Mesodermal cell (in vitro differentiated cells): ENCODE measurements around the gene ANTXR1. TPM values are rescaled to one million over a fixed set of nuclear protein-coding genes. Genes with fewer than 3 reads are reported as not detected.

ENCODE experiments used
- H3K27ac ChIP-seq: 2 replicates; pipeline ENCODE4 v1.7.0; 2013; ENCODE audit warnings: mild to moderate bottlenecking, low read depth, low read length, moderate library complexity; ENCODE audit not compliant: severe bottlenecking
- H3K36me3 ChIP-seq: 2 replicates; pipeline ENCODE4 v1.7.1; 2013; ENCODE audit warnings: mild to moderate bottlenecking, low read length, moderate library complexity; ENCODE audit not compliant: control insufficient read depth, insufficient read depth
- H3K4me1 ChIP-seq: one replicate; pipeline ENCODE4 v1.7.1; 2013; ENCODE audit warnings: mild to moderate bottlenecking, low read length; ENCODE audit not compliant: insufficient read depth, control insufficient read depth, poor library complexity, severe bottlenecking
- H3K4me3 ChIP-seq: 2 replicates; pipeline ENCODE4 v1.7.0; 2013; ENCODE audit warnings: low read length, control low read depth, mild to moderate bottlenecking; ENCODE audit not compliant: insufficient read depth, poor library complexity, severe bottlenecking; ENCODE audit errors: extremely low read depth
- H3K9me3 ChIP-seq: 2 replicates; pipeline ENCODE4 v1.7.1; 2013; ENCODE audit warnings: mild to moderate bottlenecking, low read length, moderate library complexity; ENCODE audit not compliant: control insufficient read depth
- WGBS, 2 experiments: methylation state at CpG; one replicate each; pipeline ENCODE4 v1.1.5; 2013; ENCODE audit warnings: missing lambda C conversion rate in 2 of 2; ENCODE audit not compliant: insufficient coverage in 2 of 2; 5-methylcytosine and 5-hydroxymethylcytosine counted together
- polyA plus RNA-seq, 2 experiments: library from polyadenylated mRNA; stranded (reverse); fragments of 50-300 nt; gene quantifications; one replicate each; pipeline ENCODE4 v1.2.3, GENCODE V29; 2013

The ANTXR1 gene
- 138 TPM for polyA plus RNA-seq (2013, experiment 1 of 2)
- 144 TPM for polyA plus RNA-seq (2013, experiment 2 of 2)

DNA sequence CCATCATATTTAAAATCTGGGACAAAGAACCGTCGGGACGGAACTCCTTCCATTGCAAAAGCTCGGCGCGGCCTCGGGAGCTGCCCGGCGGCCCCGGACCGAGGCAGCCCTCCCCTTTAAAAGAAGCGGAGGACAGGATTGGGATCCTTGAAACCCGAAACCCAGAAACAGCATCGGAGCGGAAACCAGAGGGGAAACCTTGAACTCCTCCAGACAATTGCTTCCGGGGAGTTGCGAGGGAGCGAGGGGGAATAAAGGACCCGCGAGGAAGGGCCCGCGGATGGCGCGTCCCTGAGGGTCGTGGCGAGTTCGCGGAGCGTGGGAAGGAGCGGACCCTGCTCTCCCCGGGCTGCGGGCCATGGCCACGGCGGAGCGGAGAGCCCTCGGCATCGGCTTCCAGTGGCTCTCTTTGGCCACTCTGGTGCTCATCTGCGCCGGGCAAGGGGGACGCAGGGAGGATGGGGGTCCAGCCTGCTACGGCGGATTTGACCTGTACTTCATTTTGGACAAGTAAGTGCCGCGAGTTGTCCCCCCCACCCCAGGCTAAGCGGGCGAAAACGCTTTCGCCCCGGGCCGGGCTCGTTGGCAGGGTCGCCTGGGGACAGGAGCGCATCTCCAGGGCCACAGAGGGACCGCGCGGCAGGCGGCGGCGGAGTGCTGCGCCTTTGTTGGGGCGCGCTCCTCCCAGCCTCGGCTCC lies at the start of gene ANTXR1:
ANTXR1 (plus strand) TSS at position 38 of the 698 bp plus-strand sequence; CDS start at position 359, 321 bp downstream.
- Histone ChIP-seq H3K4me1 (peaks cover 30% of the 10 kb centered on the region), H3K4me3 (peak within 1 kb of the TSS; percentile 72), H3K36me3 (peaks cover 10% of the 10 kb centered on the region), H3K9me3 (no peaks in the 10 kb centered on the region), H3K27ac (peak within 1 kb of the TSS; percentile 76)
- 0% methylated on average over 45 to 55 of the region's 63 CpGs for WGBS, 2 experiments

DNA sequence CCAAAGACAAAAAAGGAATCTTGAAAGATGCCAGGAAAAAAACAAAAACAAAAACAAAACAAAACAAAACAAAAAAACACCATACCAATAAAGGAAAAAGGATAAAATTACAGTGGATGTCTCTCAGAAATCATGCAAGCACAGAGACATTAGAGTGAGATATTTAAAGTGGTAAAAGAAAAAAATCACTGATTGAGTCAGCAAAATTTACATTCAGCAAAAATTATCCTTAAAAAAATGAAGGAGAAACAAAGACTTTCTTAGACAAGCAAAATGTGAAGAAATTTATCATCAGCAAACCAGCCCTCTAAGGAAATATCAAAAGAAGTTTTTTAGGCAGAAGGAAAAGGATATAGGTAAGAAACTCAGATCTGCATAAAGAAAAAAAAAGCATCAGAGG lies 48.7 kb upstream of the ANTXR1 start:
- no peaks in the 10 kb centered on the region for H3K4me1 ChIP-seq
- H3K9me3 ChIP-seq = no peaks in the 10 kb centered on the region
- H3K27ac ChIP-seq = no peak overlapping the region
- H3K36me3 ChIP-seq = no peaks in the 10 kb centered on the region
- H3K4me3 ChIP-seq = no peak overlapping the region

DNA sequence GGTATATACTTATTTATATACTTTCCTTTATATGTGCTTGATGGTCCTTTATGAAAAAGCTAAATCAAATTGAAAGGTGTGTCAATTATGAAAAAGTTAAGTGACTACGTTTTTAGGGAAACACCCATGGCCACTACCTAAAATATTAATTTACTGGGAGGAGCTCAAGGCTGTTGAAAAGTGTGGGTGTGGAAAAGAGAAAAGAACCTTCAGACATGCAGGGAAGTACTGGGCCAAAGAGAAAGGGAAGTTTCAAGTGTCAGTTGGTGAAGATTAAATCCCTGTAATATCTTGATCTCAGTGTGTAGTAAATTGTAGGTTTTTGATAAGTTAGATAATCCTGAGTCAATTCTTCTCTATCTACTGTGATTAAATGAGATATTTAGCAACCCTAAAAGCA lies 44.8 kb upstream of the ANTXR1 start:
- H3K27ac ChIP-seq = no peak overlapping the region
- no peaks in the 10 kb centered on the region for H3K36me3 ChIP-seq
- WGBS, 2 experiments = no CpG with 5 or more reads among the region's 1 CpG
- H3K4me3 ChIP-seq = no peak overlapping the region
- no peaks in the 10 kb centered on the region for H3K9me3 ChIP-seq
- H3K4me1 ChIP-seq = peaks cover 13% of the 10 kb centered on the region

DNA sequence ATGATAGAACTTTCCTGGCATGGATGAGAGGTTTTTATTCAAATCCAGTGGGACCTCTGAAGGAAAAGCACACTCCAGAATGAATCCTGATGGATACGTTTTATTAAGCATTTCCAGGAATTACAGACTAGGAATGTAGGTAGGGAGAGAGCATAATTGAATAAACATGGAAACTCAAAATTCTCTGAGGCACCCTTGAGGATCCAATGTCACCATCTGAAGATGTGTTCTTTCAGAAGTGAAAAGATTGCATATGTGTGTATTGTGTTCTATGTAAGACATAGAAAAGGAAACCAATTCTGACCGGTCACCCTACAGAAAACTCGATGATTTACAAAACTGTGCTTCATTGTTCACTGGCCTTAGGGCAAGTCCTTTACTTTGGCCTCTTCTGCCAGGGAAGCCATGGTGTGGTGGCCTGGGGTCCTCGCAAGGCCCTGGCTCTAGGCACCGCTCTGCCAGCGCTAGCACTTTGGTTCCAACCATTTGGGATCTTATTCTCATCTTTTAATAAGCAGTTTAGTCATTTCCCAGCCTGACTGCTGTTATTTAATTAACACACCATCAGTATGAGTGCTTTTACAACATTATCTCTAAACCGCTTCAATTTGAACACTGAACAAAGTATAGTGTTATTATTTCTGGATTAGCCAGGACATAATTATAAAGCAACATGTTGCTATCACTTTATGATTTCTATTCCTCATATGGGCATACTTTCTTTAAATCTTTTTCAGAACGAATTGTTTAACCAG lies 43.1 kb upstream of the ANTXR1 start:
- WGBS, 2 experiments = 89 to 96% methylated on average over 3 to 6 of the region's 8 CpGs
- H3K4me3 ChIP-seq = no peak overlapping the region
- H3K9me3 ChIP-seq = no peaks in the 10 kb centered on the region
- no peak overlapping the region for H3K27ac ChIP-seq
- H3K36me3 ChIP-seq = no peaks in the 10 kb centered on the region
- peaks cover 13% of the 10 kb centered on the region for H3K4me1 ChIP-seq

DNA sequence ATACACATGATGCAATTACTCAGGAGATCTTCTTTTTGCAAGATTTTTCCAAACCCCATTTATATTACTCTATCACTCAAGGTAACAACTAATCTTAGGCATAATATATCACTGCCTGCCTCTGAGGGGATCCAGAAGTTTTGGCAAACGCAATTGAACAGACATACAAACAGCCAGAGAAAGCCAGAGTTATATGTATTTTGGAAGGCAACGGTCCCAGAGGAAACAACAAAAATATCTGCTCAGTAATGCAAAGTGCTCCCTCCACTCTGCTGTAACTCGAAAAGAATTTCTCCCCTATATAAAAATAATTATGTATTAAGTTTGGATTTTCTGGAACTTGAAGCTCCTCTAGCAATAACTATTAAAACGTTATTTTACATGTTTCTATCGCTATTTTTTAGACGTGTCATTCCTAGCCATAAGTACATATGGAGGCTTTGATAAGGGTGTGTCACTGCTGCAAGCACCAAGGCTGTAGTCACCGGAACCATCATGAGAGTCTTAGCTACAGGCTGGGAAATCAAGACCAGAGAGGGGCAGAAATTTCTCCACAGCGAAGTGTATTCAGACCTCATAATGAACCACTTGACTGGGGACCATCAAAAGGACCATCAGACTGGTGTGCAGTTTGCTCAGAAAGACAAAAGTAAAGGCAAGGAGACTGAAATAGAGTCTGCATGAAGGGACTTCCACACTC lies 42.3 kb upstream of the ANTXR1 start:
- no peak overlapping the region for H3K27ac ChIP-seq
- H3K4me3 ChIP-seq = no peak overlapping the region
- no peaks in the 10 kb centered on the region for H3K9me3 ChIP-seq
- H3K36me3 ChIP-seq = no peaks in the 10 kb centered on the region
- peaks cover 13% of the 10 kb centered on the region for H3K4me1 ChIP-seq
- WGBS, 2 experiments = 94 to 95% methylated on average over 2 of the region's 8 CpGs

DNA sequence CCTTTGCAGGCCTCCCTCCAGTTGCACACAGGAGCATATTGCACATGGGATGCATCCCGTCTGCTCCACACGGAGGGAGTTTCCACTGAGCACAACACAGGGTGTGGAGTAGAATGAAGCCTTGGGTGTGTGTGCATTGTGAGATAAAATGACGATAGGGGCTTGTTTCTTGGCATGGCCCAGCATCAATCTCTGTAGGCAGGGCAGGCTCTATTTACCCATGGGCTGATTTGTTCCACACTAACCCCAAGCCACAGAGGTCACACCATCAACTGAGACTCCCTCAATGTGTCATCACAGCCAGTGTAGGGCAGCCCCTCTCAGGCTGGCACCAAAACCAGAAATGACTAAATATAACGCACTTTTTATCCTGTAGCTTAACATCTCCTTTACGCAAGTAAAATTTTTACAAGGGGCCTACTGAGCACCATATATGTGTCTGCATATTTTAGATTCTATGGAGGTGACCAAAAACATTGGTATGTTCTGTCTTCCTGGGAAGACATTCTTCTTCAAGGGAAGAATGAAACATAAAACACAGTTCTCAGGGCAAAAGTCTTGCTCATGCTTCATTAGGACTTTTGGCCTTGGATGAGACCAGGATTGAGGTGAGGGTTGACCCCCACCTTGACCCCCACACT lies 41.3 kb upstream of the ANTXR1 start:
- 92 to 94% methylated on average over 2 to 3 of the region's 5 CpGs for WGBS, 2 experiments
- no peaks in the 10 kb centered on the region for H3K9me3 ChIP-seq

DNA sequence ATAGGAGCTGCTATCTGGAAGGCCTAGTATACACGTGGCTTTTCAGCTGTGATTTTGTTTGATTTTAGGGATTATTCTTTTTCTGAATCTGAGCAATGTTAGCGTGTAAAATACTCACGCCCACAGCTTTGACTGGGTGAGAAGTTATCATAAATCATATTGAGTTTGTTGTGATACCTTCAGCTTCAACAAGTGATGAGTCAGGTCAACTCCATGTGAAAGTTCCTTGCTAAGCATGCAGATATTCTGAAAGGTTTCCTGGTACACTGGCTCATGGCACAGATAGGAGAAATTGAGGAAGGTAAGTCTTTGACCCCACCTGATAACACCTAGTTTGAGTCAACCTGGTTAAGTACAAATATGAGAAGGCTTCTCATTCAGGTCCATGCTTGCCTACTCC lies 38.7 kb upstream of the ANTXR1 start, which contains the start of gene GKN1:
GKN1 (plus strand) TSS at position 386 of the 400 bp plus-strand sequence. CDS start 42 bp downstream, outside the sequence.
- H3K27ac ChIP-seq = no peak within 1 kb of the TSS
- WGBS, 2 experiments = 0% methylated on average over 1 of the region's 3 CpGs; no CpG with 5 or more reads in 1 of the 2 experiments

More for the DNA sequence above, 41.3 kb upstream of the ANTXR1 start:
- peak overlapping the region; percentile 68 for H3K27ac ChIP-seq
- H3K4me1 ChIP-seq = peaks cover 13% of the 10 kb centered on the region
- no peak overlapping the region for H3K4me3 ChIP-seq
- H3K36me3 ChIP-seq = no peaks in the 10 kb centered on the region

DNA sequence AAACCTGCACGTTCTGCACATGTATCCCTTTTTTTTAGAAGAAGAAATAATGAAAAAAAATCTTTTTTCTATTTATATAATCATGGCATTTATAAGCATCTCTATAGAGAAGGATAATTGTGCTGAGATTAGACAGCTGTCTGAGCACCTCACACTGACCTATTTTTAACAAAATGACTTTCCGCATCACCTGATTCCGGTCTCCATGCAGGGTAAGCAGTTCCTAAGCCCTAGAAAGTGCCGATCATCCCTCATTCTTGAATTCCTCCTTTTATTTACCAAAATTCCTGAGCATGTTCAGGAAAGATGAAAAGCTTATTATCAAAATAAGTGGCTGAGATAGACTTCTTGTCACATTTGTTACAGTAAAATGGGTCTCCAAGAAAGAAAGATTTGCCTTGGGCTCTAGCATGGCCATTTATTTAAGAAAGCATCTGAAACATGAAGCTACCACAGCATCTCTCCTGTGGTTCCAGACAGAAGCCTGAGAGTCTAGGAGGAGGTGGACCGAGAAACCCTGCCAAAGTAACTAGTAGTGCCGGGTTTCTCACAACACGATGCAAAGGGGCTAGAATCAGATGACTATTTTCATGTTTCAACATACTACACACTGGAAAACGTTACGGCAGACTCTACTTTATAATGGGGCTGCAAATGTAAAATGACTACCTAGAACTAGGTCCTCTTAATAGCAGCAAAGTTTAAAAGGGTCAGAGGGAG lies 37.9 kb upstream of the ANTXR1 start:
- H3K36me3 ChIP-seq = no peaks in the 10 kb centered on the region
- H3K4me3 ChIP-seq = no peak overlapping the region
- peaks cover 13% of the 10 kb centered on the region for H3K4me1 ChIP-seq
- no peak overlapping the region for H3K27ac ChIP-seq
- no peaks in the 10 kb centered on the region for H3K9me3 ChIP-seq
- 40 to 68% methylated on average over 2 to 5 of the region's 9 CpGs for WGBS, 2 experiments

More for the DNA sequence above, 38.7 kb upstream of the ANTXR1 start, which contains the start of gene GKN1:
- Histone ChIP-seq H3K4me1 (peaks cover 13% of the 10 kb centered on the region), H3K4me3 (no peak within 1 kb of the TSS), H3K9me3 (no peaks in the 10 kb centered on the region), H3K36me3 (no peaks in the 10 kb centered on the region)

DNA sequence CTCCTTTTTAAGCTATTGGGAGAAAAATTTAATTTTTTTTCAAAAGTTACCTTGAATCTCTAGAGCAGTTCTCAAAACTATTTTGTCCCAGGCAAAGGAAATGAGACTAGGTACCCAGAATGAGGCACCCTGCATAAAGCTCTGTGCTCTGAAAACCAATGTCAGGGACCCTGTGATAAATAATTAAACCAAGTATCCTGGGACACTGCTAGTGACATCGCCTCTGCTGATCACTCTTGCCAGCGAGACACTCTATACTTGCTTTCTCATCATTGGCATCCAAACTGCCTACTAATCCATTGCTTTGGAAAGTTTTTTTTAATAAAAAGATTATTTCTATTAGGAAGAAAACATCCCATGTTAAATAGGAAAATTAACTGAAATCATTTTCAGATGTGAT lies 37.1 kb upstream of the ANTXR1 start:
- H3K4me1 ChIP-seq = peaks cover 10% of the 10 kb centered on the region
- no peak overlapping the region for H3K4me3 ChIP-seq
- WGBS, 2 experiments = no CpG with 5 or more reads among the region's 2 CpGs
- H3K27ac ChIP-seq = no peak overlapping the region
- no peaks in the 10 kb centered on the region for H3K36me3 ChIP-seq
- H3K9me3 ChIP-seq = no peaks in the 10 kb centered on the region

DNA sequence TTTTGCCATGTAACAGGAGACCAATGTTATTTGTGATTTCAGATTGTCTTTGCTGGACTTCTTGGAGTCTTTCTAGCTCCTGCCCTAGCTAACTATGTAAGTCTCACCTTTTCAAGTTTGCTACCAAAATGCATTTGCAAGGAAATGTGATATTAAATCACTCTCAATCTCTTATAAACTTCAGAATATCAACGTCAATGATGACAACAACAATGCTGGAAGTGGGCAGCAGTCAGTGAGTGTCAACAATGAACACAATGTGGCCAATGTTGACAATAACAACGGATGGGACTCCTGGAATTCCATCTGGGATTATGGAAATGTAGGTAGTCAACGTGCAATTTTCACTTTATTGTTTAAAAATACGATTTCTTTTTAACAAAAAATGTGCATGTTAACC lies 35.5 kb upstream of the ANTXR1 start:
- H3K9me3 ChIP-seq = no peaks in the 10 kb centered on the region
- peaks cover 4% of the 10 kb centered on the region for H3K4me1 ChIP-seq
- WGBS, 2 experiments = 80 to 100% methylated on average over 2 of the region's 4 CpGs
- no peaks in the 10 kb centered on the region for H3K36me3 ChIP-seq
- no peak overlapping the region for H3K27ac ChIP-seq
- H3K4me3 ChIP-seq = no peak overlapping the region
